GM13976 (cell line): ENCODE data around the gene TYW1B.
"Not testable (repeated sequence)": the region's sequence is repeated elsewhere in the genome, so short reads cannot be mapped to it uniquely, and the experiment has no call there.

Experiments used
- DNase-seq: peaks from one replicate; pipeline ENCODE4 v3.0.0; 2012; ENCODE audit warnings: low spot score
- CTCF ChIP-seq: IDR thresholded peaks from 2 replicates; pipeline ENCODE4 v1.5.1; 2012; ENCODE audit warnings: borderline replicate concordance, mild to moderate bottlenecking; ENCODE audit not compliant: insufficient read depth; ENCODE audit errors: extremely low read depth, missing control alignments, control extremely low read depth
- in situ Hi-C: fragments of 300-500 bp; cut with MboI; formaldehyde crosslinking; loops from one replicate; pipeline ENCODE4 v1.12.0; 2022; ENCODE audit warnings: low sequenced_read_pairs, mixed read lengths, inconsistent platforms; ENCODE audit not compliant: unreplicated experiment

Gene TYW1B

GRCh38 chr7:72720890-72721289 is 107.1 kb downstream of the TYW1B start:
- in situ Hi-C loops, DNase-seq: not testable (repeated sequence)

GRCh38 chr7:72717252-72717774 is 110.7 kb downstream of the TYW1B start:
- in situ Hi-C loops, DNase-seq: not testable (repeated sequence)

DNA sequence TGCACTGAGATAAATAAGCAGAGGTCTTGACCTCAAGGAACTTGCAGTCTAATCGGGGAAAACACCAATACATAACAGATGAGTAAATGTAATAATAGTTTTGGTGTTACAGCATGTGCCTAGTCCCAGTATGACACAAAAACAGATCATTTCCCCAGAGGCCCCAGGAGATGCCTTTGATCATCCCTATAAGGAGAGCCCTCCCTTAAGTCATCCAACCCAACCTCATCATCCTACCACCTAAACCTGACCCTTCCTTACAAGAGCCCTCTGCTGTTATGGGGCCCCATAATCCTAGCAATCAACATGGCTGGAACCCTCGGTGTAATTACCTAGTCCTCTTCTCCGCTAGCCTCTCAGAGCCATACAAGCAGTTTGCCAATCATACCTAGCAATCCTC is 116.1 kb downstream of the TYW1B start:
- in situ Hi-C loops = not testable (repeated sequence)

GRCh38 chr7:72710983-72711382 is 117.0 kb downstream of the TYW1B start:
- in situ Hi-C loops = no loop called here
- no peak for DNase-seq
- no peak for TF ChIP-seq CTCF

More for the DNA sequence above, 116.1 kb downstream of the TYW1B start:
- DNase-seq = not testable (repeated sequence)

- in situ Hi-C loops = no loop called here
- DNase-seq = no peak
- TF ChIP-seq CTCF = no peak
These were observed 118.1 kb downstream of the TYW1B start for GRCh38 chr7:72709909-72710308.

DNA sequence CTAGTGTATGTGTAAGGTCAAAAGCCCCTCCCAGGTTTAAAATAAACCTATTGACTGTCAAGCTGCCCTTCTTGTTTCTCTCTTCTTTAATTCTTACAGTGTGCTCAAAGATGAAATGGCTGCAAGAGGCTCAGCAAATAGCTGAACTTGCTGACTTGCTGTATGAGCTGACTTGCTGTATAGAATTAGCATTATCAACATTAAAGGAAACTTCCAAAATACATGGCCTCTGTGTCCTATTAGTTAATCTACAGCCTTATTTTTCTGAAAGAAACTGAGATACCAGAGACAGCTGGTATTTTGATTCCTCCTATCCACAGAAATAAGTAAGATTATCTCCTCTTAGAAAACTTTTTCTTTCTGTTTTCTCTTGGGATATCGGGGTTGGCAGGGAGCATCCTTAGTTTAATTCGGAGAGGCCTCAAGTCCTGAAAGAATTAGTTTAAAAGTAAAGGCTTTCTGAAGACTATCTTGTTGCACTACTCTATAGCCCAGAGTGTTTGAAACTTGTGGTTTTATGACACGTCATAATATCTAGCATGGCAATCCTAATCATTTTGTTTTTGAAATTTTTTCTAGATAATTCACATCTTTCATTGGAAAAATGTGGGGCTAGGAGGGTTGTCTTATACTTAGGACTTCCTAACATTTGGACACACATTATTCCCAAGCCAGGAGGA is 119.5 kb downstream of the TYW1B start:
- in situ Hi-C loops, DNase-seq: not testable (repeated sequence)

GRCh38 chr7:72706521-72706920 is 121.5 kb downstream of the TYW1B start:
- TF ChIP-seq CTCF = no peak
- in situ Hi-C loops = no loop called here
- DNase-seq = no peak

GRCh38 chr7:72705693-72706092 is 122.3 kb downstream of the TYW1B start:
- in situ Hi-C loops, DNase-seq: not testable (repeated sequence)

- TF ChIP-seq CTCF = no peak
- no peak for DNase-seq
- in situ Hi-C loops = no loop called here
These were observed 123.1 kb downstream of the TYW1B start for GRCh38 chr7:72704894-72705293.

- in situ Hi-C loops, DNase-seq: not testable (repeated sequence)
These were observed 127.5 kb downstream of the TYW1B start for GRCh38 chr7:72700548-72700947.

- DNase-seq, in situ Hi-C loops: not testable (repeated sequence)
These were observed 130.9 kb downstream of the TYW1B start for GRCh38 chr7:72697066-72697465.

DNA sequence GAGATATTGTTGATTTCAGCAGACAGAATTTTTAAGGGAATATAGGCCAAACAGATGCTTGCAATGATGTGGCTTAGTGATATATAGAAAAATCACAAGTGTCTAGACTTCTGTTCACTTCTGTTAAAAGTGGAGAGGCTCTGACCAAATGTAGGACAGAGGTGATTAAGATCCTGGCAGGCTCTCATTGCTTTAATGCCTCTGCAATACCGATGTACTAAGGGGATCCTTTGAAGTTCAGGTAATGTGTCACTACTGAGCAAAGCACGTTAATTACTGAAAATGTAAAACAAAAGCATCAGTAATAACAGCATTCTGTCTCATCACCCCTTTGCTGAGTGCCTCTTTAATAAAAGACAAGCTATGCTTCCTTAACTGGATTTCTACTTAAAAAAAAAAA is 131.4 kb downstream of the TYW1B start:
- DNase-seq, in situ Hi-C loops: not testable (repeated sequence)

DNA sequence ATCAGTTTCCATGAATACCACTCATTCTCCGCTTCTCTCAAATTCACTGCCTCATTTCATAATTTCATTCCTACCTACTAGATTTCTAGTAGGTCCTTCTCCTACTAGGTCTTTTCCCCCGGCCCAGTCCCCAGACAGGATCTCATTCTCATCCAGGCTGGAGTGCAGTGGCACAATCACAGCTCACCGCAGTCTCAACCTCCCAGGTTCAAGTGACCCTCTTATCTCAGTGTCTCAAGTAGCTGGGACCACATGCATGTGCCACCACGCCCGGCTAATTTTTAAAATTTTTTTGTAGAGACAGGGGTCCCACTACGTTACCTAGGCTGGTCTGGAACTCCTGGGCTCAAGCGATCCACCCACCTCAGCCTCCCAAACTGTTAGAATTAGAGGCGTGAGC is 132.5 kb downstream of the TYW1B start:
- in situ Hi-C loops, DNase-seq: not testable (repeated sequence)

GRCh38 chr7:72691442-72691841 is 136.6 kb downstream of the TYW1B start:
- in situ Hi-C loops = not testable (repeated sequence)

More at GRCh38 chr7:72691442-72691841, 136.6 kb downstream of the TYW1B start:
- DNase-seq = not testable (repeated sequence)
